VCaP (cell line): Measurements from ENCODE around the gene GCSAM.
"Not testable (repeated sequence)": the region's sequence is repeated elsewhere in the genome, so short reads cannot be mapped to it uniquely, and the experiment has no call there.

Experiments used
- H3K27ac ChIP-seq: fragments of 450-650 bp; 2 replicates; pipeline ENCODE4 v1.5.1; 2017
- TF ChIP-seq, protein P1 (sequence below): fragments of 450-650 bp; conservative IDR thresholded peaks from 2 replicates; pipeline ENCODE4 v1.5.1; 2017; ENCODE audit warnings: mild to moderate bottlenecking, moderate library complexity

Gene GCSAM

DNA sequence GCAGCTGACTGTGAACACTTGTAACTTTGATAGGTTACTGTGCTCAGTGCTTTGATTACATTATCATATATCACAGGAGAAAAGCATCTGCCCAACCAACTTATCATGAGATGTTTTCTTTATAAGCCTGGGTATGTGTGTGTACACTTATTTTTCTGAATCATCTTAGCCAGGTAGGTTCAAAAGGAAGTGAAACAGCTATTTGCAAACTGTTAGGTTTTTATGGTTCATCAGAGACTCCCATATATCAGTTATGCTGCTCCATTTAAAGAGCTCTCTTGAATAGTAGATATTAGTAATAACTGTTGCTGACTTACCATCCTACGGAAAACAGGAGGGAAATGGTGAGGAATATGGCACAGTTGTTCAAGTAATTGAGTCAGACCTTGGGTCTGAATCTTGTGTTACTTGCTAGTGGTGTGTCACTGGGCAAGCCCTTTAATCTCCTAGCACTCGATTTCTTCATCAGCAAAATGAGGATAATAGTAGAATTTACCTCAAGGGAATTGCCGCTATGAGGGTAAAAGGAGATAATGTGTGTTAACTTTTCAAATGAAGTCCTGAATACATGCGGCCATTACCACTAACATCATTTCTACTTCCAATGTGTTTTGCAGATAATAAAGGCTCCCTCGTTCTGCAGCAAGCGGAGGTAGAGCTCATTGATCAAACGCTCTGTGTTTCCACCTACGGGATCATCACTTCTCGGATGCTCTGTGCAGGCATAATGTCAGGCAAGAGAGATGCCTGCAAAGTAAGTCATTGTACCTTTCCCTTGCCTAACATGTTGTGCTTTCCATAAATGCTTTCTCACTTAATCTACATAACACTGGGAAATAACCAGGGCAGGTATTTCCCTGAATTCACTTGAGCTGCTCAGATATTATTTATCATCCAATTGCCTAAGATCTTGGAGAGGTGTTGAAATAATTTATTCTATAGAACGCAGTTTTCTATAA is 54.6 kb downstream of the GCSAM start:
- TF ChIP-seq, protein P1, sequence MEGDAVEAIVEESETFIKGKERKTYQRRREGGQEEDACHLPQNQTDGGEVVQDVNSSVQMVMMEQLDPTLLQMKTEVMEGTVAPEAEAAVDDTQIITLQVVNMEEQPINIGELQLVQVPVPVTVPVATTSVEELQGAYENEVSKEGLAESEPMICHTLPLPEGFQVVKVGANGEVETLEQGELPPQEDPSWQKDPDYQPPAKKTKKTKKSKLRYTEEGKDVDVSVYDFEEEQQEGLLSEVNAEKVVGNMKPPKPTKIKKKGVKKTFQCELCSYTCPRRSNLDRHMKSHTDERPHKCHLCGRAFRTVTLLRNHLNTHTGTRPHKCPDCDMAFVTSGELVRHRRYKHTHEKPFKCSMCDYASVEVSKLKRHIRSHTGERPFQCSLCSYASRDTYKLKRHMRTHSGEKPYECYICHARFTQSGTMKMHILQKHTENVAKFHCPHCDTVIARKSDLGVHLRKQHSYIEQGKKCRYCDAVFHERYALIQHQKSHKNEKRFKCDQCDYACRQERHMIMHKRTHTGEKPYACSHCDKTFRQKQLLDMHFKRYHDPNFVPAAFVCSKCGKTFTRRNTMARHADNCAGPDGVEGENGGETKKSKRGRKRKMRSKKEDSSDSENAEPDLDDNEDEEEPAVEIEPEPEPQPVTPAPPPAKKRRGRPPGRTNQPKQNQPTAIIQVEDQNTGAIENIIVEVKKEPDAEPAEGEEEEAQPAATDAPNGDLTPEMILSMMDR, result no peak
- no peak overlapping the region for H3K27ac ChIP-seq

DNA sequence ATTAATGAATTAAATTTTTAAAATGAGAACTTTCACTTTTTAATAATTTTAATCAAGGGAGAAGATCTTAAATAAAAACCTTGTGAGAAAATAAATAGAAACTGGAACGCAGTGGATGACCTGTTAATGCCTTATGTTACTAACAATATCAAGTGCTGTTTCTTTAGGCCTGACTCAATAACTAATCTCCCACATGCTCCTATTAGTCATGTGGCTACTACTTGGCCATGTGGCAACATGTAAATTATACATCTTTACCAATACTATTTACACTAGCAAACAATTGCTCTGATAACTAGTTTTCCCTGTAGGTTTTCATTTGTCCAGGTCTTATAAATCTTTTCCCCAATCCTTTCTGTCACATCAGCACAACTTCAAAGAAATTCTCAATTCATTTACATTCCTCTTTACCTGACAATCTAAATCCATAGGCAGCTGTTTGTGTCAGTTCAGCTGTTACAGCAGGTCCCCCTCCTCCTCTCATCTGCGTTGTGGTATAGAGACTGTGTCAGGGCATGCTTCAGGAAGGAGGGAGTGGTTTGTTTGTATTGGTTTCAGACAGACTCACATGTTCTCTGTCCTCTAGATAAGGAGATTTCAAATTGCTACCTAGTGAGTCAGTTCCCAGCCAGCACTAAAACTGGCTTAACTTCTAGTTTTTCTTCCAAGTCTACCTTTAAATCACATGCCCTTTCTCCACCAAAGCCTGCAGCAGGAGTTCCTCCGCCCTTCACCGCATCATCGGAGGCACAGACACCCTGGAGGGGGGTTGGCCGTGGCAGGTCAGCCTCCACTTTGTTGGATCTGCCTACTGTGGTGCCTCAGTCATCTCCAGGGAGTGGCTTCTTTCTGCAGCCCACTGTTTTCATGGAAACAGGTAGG is 58.2 kb downstream of the GCSAM start:
- TF ChIP-seq, protein P1, result no peak
- H3K27ac ChIP-seq, result peak overlapping the region; percentile 64

DNA sequence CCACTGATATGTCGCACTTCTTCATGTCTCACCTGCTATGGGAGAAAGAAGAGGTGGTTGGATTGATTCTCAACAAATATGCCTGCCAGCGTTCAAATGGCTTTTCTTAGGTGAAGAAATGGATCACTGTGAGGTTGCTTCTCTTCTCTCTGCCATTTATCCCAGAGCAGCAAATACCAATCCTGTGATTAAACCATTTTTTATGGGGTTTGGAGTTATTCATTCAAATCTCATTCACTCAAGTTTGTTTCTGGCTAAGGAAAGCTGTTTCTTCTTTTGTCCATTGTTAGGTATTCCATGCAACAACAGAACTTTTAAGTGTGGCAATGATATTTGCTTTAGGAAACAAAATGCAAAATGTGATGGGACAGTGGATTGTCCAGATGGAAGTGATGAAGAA is 59.0 kb downstream of the GCSAM start:
- peak overlapping the region; percentile 64; the same call in 1 of the 2 replicates for H3K27ac ChIP-seq
- TF ChIP-seq, protein P1, result no peak

DNA sequence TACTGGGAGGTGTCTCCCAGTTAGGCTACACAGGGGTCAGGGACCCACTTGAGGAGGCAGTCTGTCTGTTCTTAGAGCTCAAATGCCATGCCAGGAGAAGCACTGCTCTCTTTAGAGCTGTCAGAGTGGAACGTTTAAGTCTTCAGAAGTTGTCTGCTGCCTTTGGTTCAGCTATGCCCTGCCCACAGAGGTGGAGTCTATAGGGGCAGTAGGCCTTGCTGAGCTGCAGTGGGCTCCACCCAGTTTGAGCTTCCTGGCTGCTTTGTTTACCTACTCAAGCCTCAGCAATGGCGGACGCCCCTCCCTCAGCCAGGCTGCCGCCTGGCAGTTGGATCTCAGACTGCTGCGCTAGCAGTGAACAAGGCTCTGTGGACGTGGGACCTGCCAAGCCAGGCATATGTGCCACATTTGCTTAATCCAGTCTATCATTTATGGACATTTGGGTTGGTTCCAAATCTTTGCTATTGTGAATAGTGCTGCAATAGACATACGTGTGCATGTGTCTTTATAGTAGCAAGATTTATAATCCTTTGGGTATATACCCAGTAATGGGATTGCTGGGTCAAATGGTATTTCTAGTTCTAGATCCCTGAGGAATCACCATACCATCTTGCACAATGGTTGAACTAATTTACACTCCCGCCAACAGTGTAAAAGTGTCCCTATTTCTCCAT is 60.5 kb downstream of the GCSAM start:
- not testable (repeated sequence) for H3K27ac ChIP-seq
